Stomach (tissue), 9 donors: Measurements from ENCODE around the gene LRRC8A. TPM values are rescaled to one million over a fixed set of nuclear protein-coding genes. Genes with fewer than 3 reads are reported as not detected.

ENCODE experiments used
- DNase-seq, 2 donors: peaks; one replicate each; pipeline versions ENCODE4 v3.0.0 to v3.0.0-alpha.2; 2013 to 2019
- H3K27ac ChIP-seq, 5 donors: fragments of 200-600 bp in 4 of 5; sonication (generic) in 4 of 5; one replicate each; pipeline ENCODE4 v1.5.1; 2013 to 2019; ENCODE audit warnings: mild to moderate bottlenecking in 1 of 5, moderate library complexity in 1 of 5
- H3K27me3 ChIP-seq, 3 donors: fragments of 200-600 bp; sonication (generic); one replicate each; pipeline ENCODE4 v1.5.1; 2017 to 2019; ENCODE audit warnings: mixed run types in 1 of 3
- H3K36me3 ChIP-seq, 4 donors: fragments of 200-600 bp; sonication (generic); 1 replicate in 3 of 4; 2 replicates in 1 of 4; pipeline ENCODE4 v1.5.1; 2016 to 2019
- H3K4me1 ChIP-seq, 4 donors: fragments of 200-600 bp; sonication (generic); one replicate each; pipeline ENCODE4 v1.5.1; 2016 to 2019
- H3K4me3 ChIP-seq, 4 donors: fragments of 200-600 bp; sonication (generic) in 3 of 4; one replicate each; pipeline ENCODE4 v1.5.1; 2016 to 2019; ENCODE audit warnings: mild to moderate bottlenecking in 1 of 4
- H3K9me3 ChIP-seq, 4 donors: fragments of 200-600 bp; sonication (generic); one replicate each; pipeline ENCODE4 v1.5.1; 2016 to 2019
- CTCF ChIP-seq, 7 experiments: fragments of 450-650 bp in 4 of 7; fragments of 200-600 bp in 3 of 7; sonication (generic) in 3 of 7; IDR thresholded peaks; one replicate each; pipeline ENCODE4 v1.5.1; 2016 to 2019; ENCODE audit warnings: antibody characterized with exemption in 7 of 7, control low read depth in 2 of 7, mild to moderate bottlenecking in 1 of 7
- EP300 ChIP-seq: sonication (generic); formaldehyde crosslinking; IDR thresholded peaks from one replicate; pipeline ENCODE4 v1.6.1; 2017; ENCODE audit warnings: antibody characterized with exemption
- POLR2A ChIP-seq, 4 donors: fragments of 450-650 bp; IDR thresholded peaks; one replicate each; pipeline ENCODE4 v1.6.1; 2016; ENCODE audit warnings: antibody characterized with exemption in 4 of 4, control low read depth in 2 of 4, mild to moderate bottlenecking in 1 of 4, moderate library complexity in 1 of 4
- POLR2AphosphoS5 ChIP-seq, 3 donors: sonication (generic); formaldehyde crosslinking; IDR thresholded peaks; one replicate each; pipeline ENCODE4 v1.6.1; 2016; ENCODE audit warnings: antibody characterized with exemption in 3 of 3
- WGBS, 5 donors: extraction: QIAGEN DNeasy Blood & Tissue Kit in 3 of 5; methylation state at CpG; one replicate each; pipeline versions ENCODE4 v1.1.5 to v1.1.7; 2013 to 2018; 5-methylcytosine and 5-hydroxymethylcytosine counted together
- intact Hi-C: fragments of 100-400 bp; cut with DNase I; formaldehyde crosslinking; loops from one replicate; pipeline ENCODE4 v1.15.1; 2023; ENCODE audit warnings: low total_unique reads
- polyA plus RNA-seq, 3 donors: library from polyadenylated mRNA; stranded (reverse); fragments of 200-250 nt; gene quantifications; one replicate each; pipeline ENCODE4 v1.2.3, GENCODE V29; 2013
- total RNA-seq, 5 donors: library from RNA; depleted of rRNA; stranded (reverse); fragments of >200 nt; gene quantifications; one replicate each; pipeline versions ENCODE4 v1.1.0 to v1.2.3, GENCODE V29; 2014 to 2016
- donor health status: healthy with polysubstance abuse.
- donor health status: Bipolar disorder and iron deficiency.
- donor health status: healthy.

The LRRC8A gene
- total and polyA plus RNA-seq, 8 donors: 11.2 to 63.7 (median 21.2) TPM

DNA sequence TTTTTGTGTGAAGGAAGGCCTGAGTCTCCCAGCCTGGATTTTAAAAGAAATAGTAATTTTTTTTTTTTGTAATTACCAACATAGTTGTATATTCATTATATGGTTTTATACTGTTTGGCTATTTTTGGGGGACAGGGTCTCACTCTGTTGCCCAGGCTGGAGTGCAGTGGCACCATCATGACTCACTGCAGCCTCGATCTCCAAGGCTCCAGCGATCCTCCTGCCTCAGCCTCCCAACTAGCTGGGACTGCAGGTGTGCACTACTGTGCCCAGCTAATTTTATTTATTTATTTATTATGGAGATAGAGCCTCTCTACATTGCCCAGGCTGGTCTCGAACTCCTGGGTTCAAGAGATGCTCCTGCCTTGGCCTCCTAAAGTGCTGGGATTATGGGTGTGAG is 5.1 kb downstream of the LRRC8A start:
- Histone ChIP-seq H3K4me3 (no peak overlapping the region), H3K36me3 (peaks cover 9 to 67% (median 55%) of the 10 kb centered on the region in 4 donors), H3K4me1 (peaks cover 62 to 84% (median 74%) of the 10 kb centered on the region in 4 donors), H3K9me3 (no peaks in the 10 kb centered on the region), H3K27ac (peak overlapping the region in 2 of 5 donors; percentile 67 to 99), H3K27me3 (no peaks in the 10 kb centered on the region)
- no peak for TF ChIP-seq EP300
- TF ChIP-seq CTCF (IDR thresholded peaks at IDR 0.05): no peak
- TF ChIP-seq POLR2AphosphoS5 (IDR thresholded peaks at IDR 0.05): no peak
- no peak for TF ChIP-seq POLR2A (IDR thresholded peaks at IDR 0.05)
- intact Hi-C loops: loop anchor here (5.0 kb wide), 1 partner anchor 40 kb away; no protein-coding TSS in a partner anchor
- WGBS, 5 donors: 93 to 97% (median 95%) methylated on average over 3 of the region's 3 CpGs
- DNase-seq: no peak

DNA sequence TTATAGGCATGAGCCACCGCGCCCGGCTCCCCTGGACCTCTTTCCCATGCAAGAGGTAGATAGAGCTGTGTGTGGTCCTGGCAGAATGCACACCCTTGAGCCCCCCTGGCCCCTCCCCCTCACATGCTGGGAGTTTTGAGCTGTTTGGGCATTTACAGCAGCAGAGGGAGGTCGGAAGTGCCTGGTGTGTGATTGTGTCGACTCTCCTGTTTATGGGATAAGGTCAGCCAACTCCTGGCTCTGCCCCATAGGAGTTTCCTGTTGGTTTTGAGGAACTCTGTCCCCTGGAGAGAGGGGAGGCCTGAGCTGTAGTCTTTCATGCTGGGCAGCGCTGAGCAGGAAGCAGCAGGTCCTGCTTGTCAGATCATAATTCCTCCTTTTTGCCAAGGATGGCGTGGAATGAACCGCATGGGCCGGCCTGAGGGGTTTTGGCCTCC is 6.0 kb downstream of the LRRC8A start:
- intact Hi-C loops: loop anchor here (5.0 kb wide), 1 partner anchor 39 kb away; no protein-coding TSS in a partner anchor
- no peak for DNase-seq
- WGBS, 5 donors: 50 to 59% (median 56%) methylated on average over 9 of the region's 9 CpGs
- H3K27me3 ChIP-seq: no peaks in the 10 kb centered on the region
- H3K9me3 ChIP-seq: no peaks in the 10 kb centered on the region
- H3K4me3 ChIP-seq: peak overlapping the region in 1 of 4 donors; percentile 16
- no peak for TF ChIP-seq POLR2A (IDR thresholded peaks at IDR 0.05)
- TF ChIP-seq POLR2AphosphoS5 (IDR thresholded peaks at IDR 0.05): peak in 1 of 3 donors; percentile 7
- peaks cover 9 to 71% (median 55%) of the 10 kb centered on the region in 4 donors for H3K36me3 ChIP-seq
- H3K27ac ChIP-seq: peak overlapping the region in 4 of 5 donors; percentile 3 to 64 (median 54)
- H3K4me1 ChIP-seq: peaks cover 71 to 91% (median 81%) of the 10 kb centered on the region in 4 donors

GRCh38 chr9:128891321-128892220 is 9.6 kb downstream of the LRRC8A start:
- no peaks in the 10 kb centered on the region for H3K27me3 ChIP-seq
- 67 to 81% (median 79%) methylated on average over 14 to 15 of the region's 15 CpGs for WGBS, 5 donors
- H3K9me3 ChIP-seq: no peaks in the 10 kb centered on the region
- H3K27ac ChIP-seq: peak overlapping the region; percentile 65 to 93 (median 86)
- intact Hi-C loops: no loop called here
- H3K4me1 ChIP-seq: peaks cover 44 to 65% (median 54%) of the 10 kb centered on the region in 4 donors
- H3K4me3 ChIP-seq: peak overlapping the region in 2 of 4 donors; percentile 1 to 28
- no peak for DNase-seq
- H3K36me3 ChIP-seq: peaks cover 25 to 82% (median 70%) of the 10 kb centered on the region in 4 donors
- TF ChIP-seq EP300 (no peak), POLR2AphosphoS5 (IDR thresholded peaks at IDR 0.05) (no peak), POLR2A (IDR thresholded peaks at IDR 0.05) (no peak), CTCF (IDR thresholded peaks at IDR 0.05) (no peak)

DNA sequence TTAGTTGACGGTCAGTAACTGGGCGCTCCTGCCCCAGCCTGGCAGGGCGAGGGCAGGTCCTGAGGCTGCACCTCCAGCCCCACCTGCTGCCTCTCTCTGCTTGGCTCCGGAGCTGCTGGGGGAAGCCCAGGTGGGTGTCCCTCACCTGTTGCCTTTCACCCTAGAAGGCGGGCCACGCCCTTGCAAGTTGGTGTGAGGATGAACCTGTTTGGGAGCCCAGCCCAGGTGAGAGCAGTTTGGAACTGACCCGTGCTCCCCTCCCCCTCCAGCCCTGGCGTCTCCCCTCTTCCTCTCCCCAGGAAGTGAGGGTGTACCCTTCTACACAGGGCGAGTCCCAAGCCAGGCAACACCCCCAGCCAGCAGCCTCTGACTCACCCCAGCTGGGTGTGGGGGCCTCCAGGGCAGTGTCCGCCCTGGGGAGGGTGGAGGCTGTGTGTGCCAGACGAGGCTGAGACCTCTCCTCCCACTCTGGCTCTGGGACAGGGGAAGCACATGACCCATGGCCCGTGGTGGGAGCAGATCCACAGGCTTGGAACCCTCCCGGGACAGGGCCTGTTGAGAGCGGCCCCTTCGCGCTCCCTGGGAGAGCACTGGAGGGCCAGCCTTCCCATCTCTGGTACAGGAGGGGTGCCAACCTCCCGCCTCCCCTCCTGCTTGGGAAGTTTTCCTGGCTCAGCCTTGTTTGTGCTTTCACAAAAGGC is 10.4 kb downstream of the LRRC8A start:
- peaks cover 40 to 59% (median 50%) of the 10 kb centered on the region in 4 donors for H3K4me1 ChIP-seq
- WGBS, 5 donors: 24 to 40% (median 30%) methylated on average over 11 to 17 of the region's 17 CpGs
- intact Hi-C loops: no loop called here
- TF ChIP-seq CTCF (IDR thresholded peaks at IDR 0.05): no peak
- peak; percentile 29 for TF ChIP-seq EP300
- TF ChIP-seq POLR2AphosphoS5 (IDR thresholded peaks at IDR 0.05): peak; percentile 32 to 88 (median 71)
- TF ChIP-seq POLR2A (IDR thresholded peaks at IDR 0.05): no peak
- no peaks in the 10 kb centered on the region for H3K27me3 ChIP-seq
- H3K4me3 ChIP-seq: peak overlapping the region; percentile 1 to 28 (median 6)
- H3K27ac ChIP-seq: peak overlapping the region; percentile 71 to 93 (median 86)
- H3K36me3 ChIP-seq: peaks cover 32 to 82% (median 70%) of the 10 kb centered on the region in 4 donors
- peak; percentile 82 to 95 for DNase-seq
- no peaks in the 10 kb centered on the region for H3K9me3 ChIP-seq
